Measurements from ENCODE around the gene CD9. TPM values are rescaled to one million over a fixed set of nuclear protein-coding genes. Genes with fewer than 3 reads are reported as not detected.
"Not testable (repeated sequence)": the region's sequence is repeated elsewhere in the genome, so short reads cannot be mapped to it uniquely, and the experiment has no call there.

CD9 gene
- total RNA-seq, 2 donors from 2014 or later: 33.5 to 99.1 TPM

GRCh38 chr12:6157482-6157881 is 42.7 kb upstream of the CD9 start:
- Histone ChIP-seq H3K9me3 (ENCODE audit: control insufficient read depth, low read length) (no peaks in the 10 kb centered on the region), H3K36me3 (ENCODE audit: control insufficient read depth, insufficient read depth, low read length) (no peaks in the 10 kb centered on the region), H3K4me1 (ENCODE audit: control insufficient read depth, insufficient read depth, low read length) (no peaks in the 10 kb centered on the region), H3K4me3 (ENCODE audit: low read length) (no peak overlapping the region), H3K27ac (ENCODE audit: low read depth, low read length) (no peak overlapping the region), H3K9ac (ENCODE audit: extremely low read depth, low read length, poor library complexity, severe bottlenecking) (no peak overlapping the region), H3K27me3 (ENCODE audit: control insufficient read depth, insufficient read depth, low read length, poor library complexity, severe bottlenecking) (no peaks in the 10 kb centered on the region)
- Mint-ChIP-seq H3K36me3 (ENCODE audit: low read depth) (no peaks in the 10 kb centered on the region), H3K27me3 (ENCODE audit: insufficient read depth) (peaks cover 4% of the 10 kb centered on the region), H3K4me3 (no peak overlapping the region), H3K27ac (no peak overlapping the region), H3K9me3 (no peaks in the 10 kb centered on the region), H3K4me1 (peaks cover 25% of the 10 kb centered on the region)
- 96 to 100% methylated on average over 2 to 3 of the region's 4 CpGs for WGBS, 2 experiments (ENCODE audit: insufficient coverage in 1 of 2, insufficient read length in 1 of 2)
- TF ChIP-seq, protein P1, sequence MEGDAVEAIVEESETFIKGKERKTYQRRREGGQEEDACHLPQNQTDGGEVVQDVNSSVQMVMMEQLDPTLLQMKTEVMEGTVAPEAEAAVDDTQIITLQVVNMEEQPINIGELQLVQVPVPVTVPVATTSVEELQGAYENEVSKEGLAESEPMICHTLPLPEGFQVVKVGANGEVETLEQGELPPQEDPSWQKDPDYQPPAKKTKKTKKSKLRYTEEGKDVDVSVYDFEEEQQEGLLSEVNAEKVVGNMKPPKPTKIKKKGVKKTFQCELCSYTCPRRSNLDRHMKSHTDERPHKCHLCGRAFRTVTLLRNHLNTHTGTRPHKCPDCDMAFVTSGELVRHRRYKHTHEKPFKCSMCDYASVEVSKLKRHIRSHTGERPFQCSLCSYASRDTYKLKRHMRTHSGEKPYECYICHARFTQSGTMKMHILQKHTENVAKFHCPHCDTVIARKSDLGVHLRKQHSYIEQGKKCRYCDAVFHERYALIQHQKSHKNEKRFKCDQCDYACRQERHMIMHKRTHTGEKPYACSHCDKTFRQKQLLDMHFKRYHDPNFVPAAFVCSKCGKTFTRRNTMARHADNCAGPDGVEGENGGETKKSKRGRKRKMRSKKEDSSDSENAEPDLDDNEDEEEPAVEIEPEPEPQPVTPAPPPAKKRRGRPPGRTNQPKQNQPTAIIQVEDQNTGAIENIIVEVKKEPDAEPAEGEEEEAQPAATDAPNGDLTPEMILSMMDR (conservative IDR thresholded peaks at IDR 0.05): no peak
- peak; percentile 24 for DNase-seq

DNA sequence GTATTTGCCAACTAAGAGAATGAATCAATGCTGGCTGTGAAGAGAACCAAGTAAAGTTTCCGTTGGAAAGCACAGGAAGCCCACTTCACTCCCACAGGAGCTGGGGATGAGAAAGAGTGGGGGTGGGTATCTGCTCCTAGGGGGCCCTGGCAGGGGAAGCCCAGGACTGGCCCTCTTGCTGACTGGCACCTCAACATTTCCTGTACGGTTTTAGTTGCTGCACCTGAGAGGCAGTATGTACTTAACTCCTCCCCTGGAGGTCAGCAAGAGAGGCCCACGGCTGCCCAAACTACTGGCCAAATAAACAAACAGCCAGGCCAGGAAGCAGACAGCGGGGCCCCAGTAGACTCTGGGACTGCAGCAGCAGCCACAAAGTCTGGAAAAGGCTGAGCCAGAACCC is 41.9 kb upstream of the CD9 start:
- Histone ChIP-seq H3K9me3 (ENCODE audit: control insufficient read depth, low read length) (no peaks in the 10 kb centered on the region), H3K27me3 (ENCODE audit: control insufficient read depth, insufficient read depth, low read length, poor library complexity, severe bottlenecking) (no peaks in the 10 kb centered on the region), H3K36me3 (ENCODE audit: control insufficient read depth, insufficient read depth, low read length) (no peaks in the 10 kb centered on the region), H3K27ac (ENCODE audit: low read depth, low read length) (no peak overlapping the region), H3K9ac (ENCODE audit: extremely low read depth, low read length, poor library complexity, severe bottlenecking) (no peak overlapping the region), H3K4me1 (ENCODE audit: control insufficient read depth, insufficient read depth, low read length) (no peaks in the 10 kb centered on the region), H3K4me3 (ENCODE audit: low read length) (no peak overlapping the region)
- Mint-ChIP-seq H3K27ac (peak overlapping the region; percentile 2), H3K4me3 (no peak overlapping the region), H3K9me3 (no peaks in the 10 kb centered on the region), H3K27me3 (ENCODE audit: insufficient read depth) (peaks cover 4% of the 10 kb centered on the region), H3K4me1 (peaks cover 25% of the 10 kb centered on the region), H3K36me3 (ENCODE audit: low read depth) (no peaks in the 10 kb centered on the region)
- 82 to 100% methylated on average over 2 to 4 of the region's 4 CpGs for WGBS, 2 experiments (ENCODE audit: insufficient coverage in 1 of 2, insufficient read length in 1 of 2)
- no peak for DNase-seq
- TF ChIP-seq, protein P1 (conservative IDR thresholded peaks at IDR 0.05): no peak

GRCh38 chr12:6158749-6159148 is 41.5 kb upstream of the CD9 start:
- Histone ChIP-seq H3K4me1 (ENCODE audit: control insufficient read depth, insufficient read depth, low read length) (no peaks in the 10 kb centered on the region), H3K27me3 (ENCODE audit: control insufficient read depth, insufficient read depth, low read length, poor library complexity, severe bottlenecking) (no peaks in the 10 kb centered on the region), H3K27ac (ENCODE audit: low read depth, low read length) (no peak overlapping the region), H3K9me3 (ENCODE audit: control insufficient read depth, low read length) (no peaks in the 10 kb centered on the region), H3K36me3 (ENCODE audit: control insufficient read depth, insufficient read depth, low read length) (no peaks in the 10 kb centered on the region), H3K4me3 (ENCODE audit: low read length) (no peak overlapping the region), H3K9ac (ENCODE audit: extremely low read depth, low read length, poor library complexity, severe bottlenecking) (no peak overlapping the region)
- TF ChIP-seq, protein P1 (conservative IDR thresholded peaks at IDR 0.05): no peak
- Mint-ChIP-seq H3K9me3 (no peaks in the 10 kb centered on the region), H3K36me3 (ENCODE audit: low read depth) (no peaks in the 10 kb centered on the region), H3K27me3 (ENCODE audit: insufficient read depth) (peaks cover 4% of the 10 kb centered on the region), H3K27ac (peak overlapping the region; percentile 11), H3K4me1 (peaks cover 25% of the 10 kb centered on the region), H3K4me3 (no peak overlapping the region)
- 90 to 95% methylated on average over 6 to 11 of the region's 11 CpGs for WGBS, 2 experiments (ENCODE audit: insufficient coverage in 1 of 2, insufficient read length in 1 of 2)
- no peak for DNase-seq

- not testable (repeated sequence) for H3K27me3 ChIP-seq (ENCODE audit: control insufficient read depth, insufficient read depth, low read length, poor library complexity, severe bottlenecking); H3K27ac Mint-ChIP-seq; H3K27me3 Mint-ChIP-seq (ENCODE audit: insufficient read depth); H3K4me3 ChIP-seq (ENCODE audit: low read length); H3K9me3 ChIP-seq (ENCODE audit: control insufficient read depth, low read length); H3K4me1 ChIP-seq (ENCODE audit: control insufficient read depth, insufficient read depth, low read length); H3K27ac ChIP-seq (ENCODE audit: low read depth, low read length); H3K9ac ChIP-seq (ENCODE audit: extremely low read depth, low read length, poor library complexity, severe bottlenecking); H3K4me3 Mint-ChIP-seq; H3K9me3 Mint-ChIP-seq; H3K36me3 ChIP-seq (ENCODE audit: control insufficient read depth, insufficient read depth, low read length); H3K36me3 Mint-ChIP-seq (ENCODE audit: low read depth); DNase-seq
- H3K4me1 Mint-ChIP-seq: peaks cover 25% of the 10 kb centered on the region
- WGBS, 2 experiments (ENCODE audit: insufficient coverage in 1 of 2, insufficient read length in 1 of 2): 96 to 99% methylated on average over 22 to 50 of the region's 50 CpGs
Measured at GRCh38 chr12:6159166-6160011, 40.8 kb upstream of the CD9 start.

DNA sequence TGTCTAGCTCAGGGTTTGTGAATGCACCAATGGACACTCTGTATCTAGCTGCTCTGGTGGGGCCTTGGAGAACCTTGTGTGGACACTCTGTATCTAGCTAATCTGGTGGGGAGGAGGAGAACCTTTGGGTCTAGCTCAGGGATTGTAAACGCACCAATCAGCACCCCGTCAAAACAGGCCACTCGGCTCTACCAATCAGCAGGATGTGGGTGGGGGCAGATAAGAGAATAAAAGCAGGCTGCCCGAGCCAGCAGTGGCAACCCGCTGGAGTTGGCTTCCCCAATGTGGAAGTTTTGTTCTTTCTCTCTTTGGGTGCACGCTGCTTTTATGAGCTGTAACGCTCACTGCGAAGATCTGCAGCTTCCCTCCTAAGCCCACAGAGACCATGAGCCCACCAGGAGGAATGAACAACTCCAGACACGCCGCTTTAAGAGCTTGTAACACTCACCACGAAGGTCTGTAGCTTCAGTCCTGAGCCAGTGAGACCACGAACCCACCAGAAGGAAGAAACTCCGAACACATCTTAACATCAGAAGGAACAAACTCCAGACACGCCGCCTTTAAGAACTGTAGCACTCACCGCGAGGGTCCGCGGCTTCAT is 40.1 kb upstream of the CD9 start:
- peaks cover 25% of the 10 kb centered on the region for H3K4me1 Mint-ChIP-seq
- 92 to 95% methylated on average over 18 to 19 of the region's 19 CpGs for WGBS, 2 experiments (ENCODE audit: insufficient coverage in 1 of 2, insufficient read length in 1 of 2)
- H3K27ac Mint-ChIP-seq; H3K27me3 Mint-ChIP-seq (ENCODE audit: insufficient read depth); H3K9me3 Mint-ChIP-seq; H3K4me3 Mint-ChIP-seq; H3K27me3 ChIP-seq (ENCODE audit: control insufficient read depth, insufficient read depth, low read length, poor library complexity, severe bottlenecking); H3K27ac ChIP-seq (ENCODE audit: low read depth, low read length); H3K9me3 ChIP-seq (ENCODE audit: control insufficient read depth, low read length); H3K4me1 ChIP-seq (ENCODE audit: control insufficient read depth, insufficient read depth, low read length); H3K36me3 ChIP-seq (ENCODE audit: control insufficient read depth, insufficient read depth, low read length); H3K9ac ChIP-seq (ENCODE audit: extremely low read depth, low read length, poor library complexity, severe bottlenecking); H3K4me3 ChIP-seq (ENCODE audit: low read length); H3K36me3 Mint-ChIP-seq (ENCODE audit: low read depth): not testable (repeated sequence)
- DNase-seq: peak; percentile 44

Measured in endodermal cell (in vitro differentiated cells).